ENCODE measurements around the gene DLGAP4.

DNA sequence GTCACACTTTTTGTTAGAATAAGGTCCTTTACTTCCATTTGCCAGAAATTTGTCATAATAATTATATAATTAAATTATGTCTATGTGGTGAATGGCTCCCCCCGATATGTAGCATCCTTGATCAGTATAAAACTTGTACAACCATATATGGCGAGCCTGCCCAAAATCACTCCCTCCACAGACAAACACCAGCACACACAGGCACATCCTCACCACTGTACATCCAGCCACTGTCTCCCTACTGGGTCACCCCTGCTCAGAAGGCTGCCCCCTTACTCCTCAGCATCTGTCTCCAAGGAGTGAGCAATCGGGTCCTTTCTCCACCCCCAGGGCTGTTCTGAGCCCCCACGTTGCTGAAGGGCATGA, 148.2 kb downstream of the DLGAP4 start:
- TF ChIP-seq, protein P1, sequence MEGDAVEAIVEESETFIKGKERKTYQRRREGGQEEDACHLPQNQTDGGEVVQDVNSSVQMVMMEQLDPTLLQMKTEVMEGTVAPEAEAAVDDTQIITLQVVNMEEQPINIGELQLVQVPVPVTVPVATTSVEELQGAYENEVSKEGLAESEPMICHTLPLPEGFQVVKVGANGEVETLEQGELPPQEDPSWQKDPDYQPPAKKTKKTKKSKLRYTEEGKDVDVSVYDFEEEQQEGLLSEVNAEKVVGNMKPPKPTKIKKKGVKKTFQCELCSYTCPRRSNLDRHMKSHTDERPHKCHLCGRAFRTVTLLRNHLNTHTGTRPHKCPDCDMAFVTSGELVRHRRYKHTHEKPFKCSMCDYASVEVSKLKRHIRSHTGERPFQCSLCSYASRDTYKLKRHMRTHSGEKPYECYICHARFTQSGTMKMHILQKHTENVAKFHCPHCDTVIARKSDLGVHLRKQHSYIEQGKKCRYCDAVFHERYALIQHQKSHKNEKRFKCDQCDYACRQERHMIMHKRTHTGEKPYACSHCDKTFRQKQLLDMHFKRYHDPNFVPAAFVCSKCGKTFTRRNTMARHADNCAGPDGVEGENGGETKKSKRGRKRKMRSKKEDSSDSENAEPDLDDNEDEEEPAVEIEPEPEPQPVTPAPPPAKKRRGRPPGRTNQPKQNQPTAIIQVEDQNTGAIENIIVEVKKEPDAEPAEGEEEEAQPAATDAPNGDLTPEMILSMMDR (IDR thresholded peaks at IDR 0.05): no peak
- no peak for TF ChIP-seq POLR2A (IDR thresholded peaks at IDR 0.05)
